ENCODE measurements around the gene DMKN. TPM values are rescaled to one million over a fixed set of nuclear protein-coding genes. Genes with fewer than 3 reads are reported as not detected.
A peak's percentile ranks its signal among the peaks of the same experiment; 100 is the strongest.

DMKN gene
- total and polyA plus RNA-seq, 2 of the 4 experiments (the other 2 are of a cell fraction): 0.36 to 2.4 TPM

GRCh38 chr19:35522745-35523327 is 9.4 kb upstream of the DMKN start:
- Histone ChIP-seq H4K91ac (ENCODE audit: insufficient read depth, low read depth, low read length) (no peak overlapping the region), H3K27ac (ENCODE audit: insufficient read depth, low read length) (no peak overlapping the region), H3K79me1 (ENCODE audit: low read depth in 1 of 2, low read length in 2 of 2) (0 out of 4 replicates have a peak, but pooled peaks cover 0 to 3% of the 10 kb centered on the region in 2 experiments), H3K23ac (ENCODE audit: low read depth, low read length) (no peak overlapping the region), H3K14ac (replicated peaks; ENCODE audit: low read depth, low read length) (no peak overlapping the region), H4K5ac (ENCODE audit: low read depth, low read length) (no peak overlapping the region), H2BK20ac (ENCODE audit: low read depth, low read length) (no peak overlapping the region), H3K4me3 (ENCODE audit: insufficient read depth, low read depth, low read length) (no peak overlapping the region), H3K9ac (ENCODE audit: low read depth, low read length) (no peak overlapping the region), H4K20me1 (ENCODE audit: insufficient read depth, low read length) (no peaks in the 10 kb centered on the region), H3K18ac (ENCODE audit: low read depth, low read length) (no peak overlapping the region), H3K9me3 (ENCODE audit: control insufficient read depth, insufficient read depth, low read length) (no peaks in the 10 kb centered on the region), H3K36me3 (ENCODE audit: control insufficient read depth, insufficient read depth, low read length) (no peaks in the 10 kb centered on the region), H3K4ac (ENCODE audit: low read depth, low read length) (no peak overlapping the region), H2BK120ac (ENCODE audit: low read depth, low read length) (no peak overlapping the region), H3K4me2 (ENCODE audit: low read depth, low read length) (no peak overlapping the region), H2BK15ac (ENCODE audit: low read depth, low read length) (no peak overlapping the region), H3K4me1 (ENCODE audit: control insufficient read depth, insufficient read depth, low read length) (peaks cover 7% of the 10 kb centered on the region), H2AFZ (replicated peaks; ENCODE audit: low read length, poor library complexity) (peak overlapping the region; percentile 43), H2AK5ac (ENCODE audit: low read depth, low read length) (no peak overlapping the region), H3K9me1 (ENCODE audit: insufficient read depth, low read length) (peaks cover 10% of the 10 kb centered on the region), H4K8ac (ENCODE audit: low read depth in 2 of 2, low read length in 2 of 2) (no peak overlapping the region), H3K27me3 (ENCODE audit: control insufficient read depth, insufficient read depth, low read length) (peaks cover 7% of the 10 kb centered on the region), H2BK5ac (ENCODE audit: low read depth, low read length, poor library complexity, severe bottlenecking) (no peak overlapping the region), H3K56ac (ENCODE audit: extremely low read depth, insufficient read depth, low read length) (no peak overlapping the region), H2AK9ac (replicated peaks; ENCODE audit: low read depth, low read length, poor library complexity) (no peak overlapping the region)
- dilution Hi-C loops (cut with HindIII; ENCODE audit: low sequenced_read_pairs, unreplicated experiment): no loop called here
- in situ Hi-C loops (cut with MboI; ENCODE audit: low sequenced_read_pairs): no loop called here
- CTCF ChIA-PET: no interaction called here
- ATAC-seq (ENCODE audit: low read depth) (no peak), DNase-seq (no peak)
- intact Hi-C loops (cut with micrococcal nuclease): no loop called here
- no TSS peak for BruUV-seq (replicated peaks)
- 75% methylated on average over 7 of the region's 12 CpGs; no CpG with 5 or more reads in 1 of the 2 experiments for WGBS, 2 experiments (ENCODE audit: extremely low coverage in 2 of 2, insufficient read length in 1 of 2)
- TF ChIP-seq MAZ (IDR thresholded peaks at IDR 0.05; ENCODE audit: borderline replicate concordance, low read depth, low read length): no peak
- no peak for TF ChIP-seq CEBPB (IDR thresholded peaks at IDR 0.05; ENCODE audit: low read depth, low read length)
- TF ChIP-seq FOS (IDR thresholded peaks at IDR 0.05; ENCODE audit: low read depth, low read length): no peak
- no peak for TF ChIP-seq MAFK (IDR thresholded peaks at IDR 0.05; ENCODE audit: low read depth, low read length)
- no peak for TF ChIP-seq CHD1 (IDR thresholded peaks at IDR 0.05; ENCODE audit: low read depth, low read length)
- no peak for TF ChIP-seq RFX5 (IDR thresholded peaks at IDR 0.05; ENCODE audit: low read depth, low read length)
- TF ChIP-seq POLR2A (IDR thresholded peaks at IDR 0.05; ENCODE audit: low read depth, low read length): no peak
- TF ChIP-seq BHLHE40 (IDR thresholded peaks at IDR 0.05; ENCODE audit: low read depth, low read length): no peak
- no peak for TF ChIP-seq RAD21 (IDR thresholded peaks at IDR 0.05; ENCODE audit: low read length)
- TF ChIP-seq SMC3 (IDR thresholded peaks at IDR 0.05; ENCODE audit: low read depth, low read length): no peak
- TF ChIP-seq RCOR1 (IDR thresholded peaks at IDR 0.05; ENCODE audit: insufficient replicate concordance, low read length): no peak
- no peak for TF ChIP-seq CTCF (conservative IDR thresholded peaks at IDR 0.05; ENCODE audit: low read depth, low read length)
- TF ChIP-seq MXI1 (IDR thresholded peaks at IDR 0.05; ENCODE audit: borderline replicate concordance, low read depth, low read length): no peak
- TF ChIP-seq ELK1 (IDR thresholded peaks at IDR 0.05; ENCODE audit: borderline replicate concordance, low read depth, low read length): no peak
- TF ChIP-seq USF2 (IDR thresholded peaks at IDR 0.05; ENCODE audit: low read depth, low read length): no peak
- TF ChIP-seq NFE2L2 (IDR thresholded peaks at IDR 0.05; ENCODE audit: low read depth, low read length): no peak
- POLR2A ChIA-PET (ENCODE audit: unreplicated experiment): no interaction called here

All from IMR-90 (cell line).